Nucleus accumbens (tissue), 56 donors: ENCODE results near the gene WDR7.

Experiments used
- DNase-seq, 56 donors: peaks; one replicate each; lab custom pipeline; 2025; lab: John Stamatoyannopoulos, UW

The WDR7 gene

GRCh38 chr18:56789889-56790180 lies 138.7 kb downstream of the WDR7 start:
- no peak for DNase-seq

DNA sequence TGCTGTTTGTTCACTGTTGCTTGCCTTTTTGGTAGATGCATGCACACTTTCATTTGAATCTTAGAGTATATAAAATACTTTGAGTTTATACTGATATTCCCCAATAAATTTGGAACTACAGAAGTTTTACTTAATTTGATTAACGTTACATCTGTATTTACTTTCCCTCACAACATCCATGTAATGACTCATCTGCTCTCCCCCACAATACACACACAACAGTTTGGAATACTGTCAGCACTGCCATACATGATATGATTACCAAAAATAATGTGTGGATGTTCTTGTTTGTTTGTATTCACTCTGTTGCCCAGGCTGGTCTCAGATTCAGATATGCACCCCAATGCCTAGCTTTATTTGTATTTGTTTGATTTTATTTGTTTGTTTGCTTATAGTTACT lies 144.2 kb downstream of the WDR7 start:
- DNase-seq = no peak

DNA sequence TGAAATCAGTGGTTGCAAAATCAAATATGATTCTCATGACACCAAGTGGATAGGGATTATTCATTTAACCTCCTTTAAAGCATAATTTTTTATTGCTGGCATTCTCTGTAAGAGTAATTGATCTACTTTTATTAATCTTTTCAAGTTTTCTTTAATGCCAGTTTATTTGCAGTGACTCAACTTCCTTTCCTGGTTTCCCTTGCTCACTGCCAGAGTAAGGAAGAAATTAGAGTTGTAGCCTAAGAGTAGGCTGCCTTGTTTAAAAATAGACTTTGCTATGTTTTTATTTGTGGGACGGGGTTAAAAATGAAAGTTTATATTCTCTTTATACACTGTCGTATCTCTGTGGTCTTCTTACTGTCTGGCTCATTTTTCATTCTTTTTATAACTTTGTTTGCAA lies 148.6 kb downstream of the WDR7 start:
- no peak for DNase-seq

- DNase-seq = no peak
These were observed 151.9 kb downstream of the WDR7 start for GRCh38 chr18:56803051-56803450.

GRCh38 chr18:56804395-56804794 lies 153.2 kb downstream of the WDR7 start:
- DNase-seq = no peak

DNA sequence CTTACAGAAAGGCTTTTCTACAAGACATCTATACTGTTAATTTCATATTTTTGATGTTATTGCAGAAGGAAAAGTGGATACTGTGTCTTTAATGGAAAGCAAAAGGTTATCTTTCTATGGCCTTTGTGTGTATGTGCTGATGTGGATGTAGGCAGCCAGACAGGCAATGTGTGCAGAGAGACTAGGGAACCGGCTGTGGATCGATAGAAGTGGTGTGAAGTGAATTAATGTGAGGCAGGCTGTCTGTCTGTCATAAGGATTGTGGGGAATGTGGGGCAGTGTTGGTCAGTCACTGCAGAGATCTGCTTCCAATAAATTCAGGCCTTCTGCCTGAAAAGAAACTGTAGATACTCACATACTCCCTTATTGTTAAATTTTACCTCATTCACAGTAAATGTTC lies 156.7 kb downstream of the WDR7 start:
- no peak for DNase-seq

DNA sequence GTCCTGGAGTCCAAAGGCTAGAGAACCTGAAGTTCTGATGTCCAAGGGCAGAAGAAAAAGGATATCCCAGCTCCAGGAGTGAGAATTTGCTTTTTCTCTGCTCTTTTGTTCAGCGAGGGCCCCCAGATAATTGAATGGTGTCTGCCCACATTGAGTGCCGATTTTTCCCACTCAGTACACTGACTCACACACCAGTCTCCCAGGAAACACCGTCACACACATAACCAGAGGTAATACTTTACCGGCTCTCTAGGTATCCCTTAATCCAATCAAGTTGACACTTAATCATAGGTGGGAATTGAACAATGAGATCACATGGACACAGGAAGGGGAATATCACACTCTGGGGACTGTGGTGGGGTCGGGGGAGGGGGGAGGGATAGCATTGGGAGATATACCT lies 161.5 kb downstream of the WDR7 start:
- peak in 11 of 56 donors; percentile 1 to 54 (median 4) for DNase-seq

- no peak for DNase-seq
These were observed 164.8 kb downstream of the WDR7 start for GRCh38 chr18:56815926-56816325.

DNA sequence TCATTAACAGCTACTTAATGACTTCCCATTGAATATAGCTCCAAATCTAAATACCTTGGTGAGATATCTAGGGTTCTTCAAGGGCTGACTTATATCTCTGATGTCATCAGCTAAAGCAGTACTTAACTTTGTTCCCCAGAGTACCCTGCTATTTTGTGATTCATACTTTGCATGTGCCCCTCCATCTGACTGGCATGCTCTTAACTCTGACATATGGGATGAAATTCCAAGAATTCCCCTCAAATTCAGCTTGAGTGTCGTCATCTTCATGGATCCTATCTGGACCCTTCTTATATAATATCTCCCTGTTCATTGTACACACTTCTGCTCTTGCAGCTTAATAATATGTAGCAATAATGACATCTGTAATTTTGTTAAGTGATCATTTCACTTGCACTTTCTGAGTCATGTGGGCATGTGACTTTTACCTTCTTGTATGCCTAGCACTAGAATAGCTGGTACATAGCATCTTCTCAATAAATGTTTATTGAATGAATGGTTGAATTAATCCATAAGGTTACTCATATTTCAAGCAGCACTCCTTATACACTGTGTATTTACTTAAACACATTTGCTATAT lies 172.9 kb downstream of the WDR7 start:
- DNase-seq = no peak

DNA sequence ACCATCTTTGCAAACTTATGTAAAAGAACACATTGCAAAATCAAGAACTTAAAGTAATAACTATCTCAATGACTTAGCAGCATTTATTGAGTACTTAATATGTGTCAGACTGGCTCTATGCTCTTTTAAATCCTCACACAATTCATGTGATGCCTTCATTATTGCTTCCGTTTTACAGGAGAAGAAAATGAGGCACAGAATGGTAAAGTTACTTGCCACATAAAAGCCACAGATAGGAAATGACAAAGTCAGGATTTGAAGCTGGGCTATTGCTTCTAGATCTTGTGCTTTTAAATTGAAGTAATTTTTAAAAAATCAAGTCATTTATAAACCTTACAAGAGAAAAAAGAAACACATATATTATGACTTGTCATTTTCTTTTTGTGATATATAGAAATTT lies 174.2 kb downstream of the WDR7 start:
- no peak for DNase-seq

GRCh38 chr18:56825878-56826277 lies 174.7 kb downstream of the WDR7 start:
- DNase-seq = no peak

DNA sequence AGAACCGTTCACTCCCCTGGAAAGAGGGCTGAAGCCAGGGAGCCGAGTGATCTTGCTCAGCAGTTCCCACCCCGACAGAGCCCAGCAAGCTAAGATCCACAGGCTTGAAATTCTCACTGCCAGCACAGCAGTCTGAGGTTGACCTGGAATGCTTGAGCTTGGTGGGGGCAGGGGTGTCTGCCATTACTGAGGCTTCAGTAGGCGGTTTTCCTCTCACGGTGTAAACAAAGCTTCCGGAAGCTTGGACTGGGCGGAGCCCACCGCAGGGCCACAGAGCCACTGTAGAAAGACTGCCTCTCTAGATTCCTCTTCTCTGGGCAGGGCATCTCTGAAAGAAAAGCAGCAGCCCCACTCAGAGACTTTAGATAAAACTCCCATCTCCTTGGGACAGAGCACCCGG lies 180.8 kb downstream of the WDR7 start:
- no peak for DNase-seq

GRCh38 chr18:56835331-56835730 lies 184.2 kb downstream of the WDR7 start:
- no peak for DNase-seq

GRCh38 chr18:56836173-56836572 lies 185.0 kb downstream of the WDR7 start:
- no peak for DNase-seq

DNA sequence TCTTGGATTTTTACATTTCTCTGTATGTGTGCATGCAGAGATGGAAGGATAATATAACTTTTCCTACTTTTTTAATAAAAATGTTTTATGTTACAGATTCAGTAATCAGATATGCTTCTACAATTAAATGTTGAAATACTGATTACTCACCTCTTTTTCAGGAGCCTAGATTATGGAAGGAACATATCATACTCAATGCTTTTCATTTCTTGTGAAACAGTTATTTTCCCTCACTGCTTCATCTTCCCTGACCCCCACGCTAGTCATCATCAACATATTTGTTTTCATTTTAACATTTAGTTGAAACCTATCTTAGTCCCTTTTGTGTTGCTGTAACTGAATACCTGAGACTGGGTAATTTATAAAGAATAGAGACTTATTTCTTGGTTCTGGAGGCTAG lies 190.7 kb downstream of the WDR7 start:
- no peak for DNase-seq

DNA sequence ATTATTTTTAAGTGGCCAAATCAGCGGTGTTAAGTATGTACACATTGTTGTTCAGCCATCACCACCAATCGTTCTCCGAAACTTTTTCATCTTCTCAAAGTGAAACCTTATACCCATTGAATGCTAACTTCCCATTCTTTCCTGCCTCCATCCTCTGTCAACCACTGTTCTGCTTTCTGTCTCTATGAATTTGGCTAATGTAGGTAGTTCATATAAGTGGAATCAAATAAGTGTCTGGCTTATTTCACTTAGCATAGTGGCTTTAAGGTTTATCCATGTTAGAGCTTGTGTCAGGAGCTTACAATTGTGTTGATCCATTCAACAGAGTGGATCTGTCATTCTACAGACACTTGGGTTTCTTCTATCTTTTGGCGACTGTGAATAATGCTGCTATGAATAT lies 192.1 kb downstream of the WDR7 start:
- no peak for DNase-seq

- no peak for DNase-seq
These were observed 193.4 kb downstream of the WDR7 start for GRCh38 chr18:56844556-56844955.

DNA sequence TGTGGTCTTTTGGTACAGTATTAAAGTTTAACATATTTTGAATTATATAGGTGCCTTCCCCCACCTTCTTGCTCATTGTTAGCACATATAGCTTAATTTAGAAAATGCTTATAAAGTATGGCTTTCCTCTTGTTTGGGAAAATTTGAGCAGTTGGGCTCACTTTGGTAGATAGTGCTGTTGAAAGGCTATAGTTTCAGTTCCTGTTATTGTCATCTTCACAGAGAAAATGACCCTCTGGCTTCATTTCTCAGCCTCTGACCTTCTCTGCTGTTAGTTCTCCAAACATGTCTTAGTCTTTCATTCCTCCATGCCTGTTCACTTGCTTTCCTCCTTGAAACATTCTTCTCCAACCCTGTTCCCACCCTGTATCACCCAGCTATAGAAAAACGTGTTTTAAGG lies 200.6 kb downstream of the WDR7 start:
- DNase-seq = no peak

DNA sequence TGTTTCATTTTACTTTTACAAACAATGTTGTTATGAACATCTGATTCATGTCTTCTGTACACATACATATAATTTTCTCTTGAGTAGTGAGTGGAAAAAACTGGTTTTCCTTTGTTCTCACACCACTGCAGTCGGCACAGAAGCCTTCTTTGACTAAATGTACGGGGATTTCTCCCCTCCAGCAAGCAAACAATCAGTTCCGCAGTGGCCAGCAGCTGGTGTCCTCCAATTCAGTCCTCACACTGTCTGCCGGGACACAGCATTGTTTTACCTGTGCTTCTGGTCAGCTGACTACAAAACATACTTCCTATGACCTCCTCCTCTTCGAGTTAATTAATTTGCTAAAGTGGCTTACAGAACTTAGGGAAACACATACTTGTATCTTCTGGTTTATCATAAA lies 202.8 kb downstream of the WDR7 start:
- DNase-seq = peak in 5 of 56 donors; percentile 10 to 35 (median 20)

- peak in 1 of 56 donors; percentile 2 for DNase-seq
These were observed 210.1 kb downstream of the WDR7 start for GRCh38 chr18:56861244-56861643.

GRCh38 chr18:56869189-56869777 lies 218.1 kb downstream of the WDR7 start:
- DNase-seq = peak in 8 of 56 donors; percentile 2 to 31 (median 17)

DNA sequence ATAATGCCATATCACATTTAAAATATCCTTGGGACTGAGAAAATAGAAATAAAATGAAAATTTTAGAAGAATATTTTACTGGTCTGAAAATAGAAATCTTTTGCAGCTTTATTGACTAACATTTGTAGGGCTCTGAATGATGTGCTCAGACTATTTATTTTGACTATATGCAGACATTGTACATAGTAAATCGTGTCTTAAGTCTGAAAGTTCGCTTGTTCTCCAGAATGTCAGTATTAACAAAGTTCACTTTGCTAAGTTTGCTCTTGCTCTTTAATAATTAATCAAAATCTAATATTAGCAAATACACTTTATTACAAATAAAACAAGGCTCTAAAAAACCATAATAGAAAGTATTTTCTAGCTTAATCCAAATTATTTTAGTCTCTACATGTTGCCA lies 219.8 kb downstream of the WDR7 start:
- DNase-seq = no peak

- no peak for DNase-seq
These were observed 221.0 kb downstream of the WDR7 start for GRCh38 chr18:56872140-56872539.
